ENCODE measurements around the gene TANGO6. TPM values are rescaled to one million over a fixed set of nuclear protein-coding genes. Genes with fewer than 3 reads are reported as not detected.
A peak's percentile ranks its signal among the peaks of the same experiment; 100 is the strongest.
"Not testable (repeated sequence)": the region's sequence is repeated elsewhere in the genome, so short reads cannot be mapped to it uniquely, and the experiment has no call there.

Gene TANGO6
- total RNA-seq, 3 donors from 2014 or later, result 7.4 to 19.7 (median 8.2) TPM

DNA sequence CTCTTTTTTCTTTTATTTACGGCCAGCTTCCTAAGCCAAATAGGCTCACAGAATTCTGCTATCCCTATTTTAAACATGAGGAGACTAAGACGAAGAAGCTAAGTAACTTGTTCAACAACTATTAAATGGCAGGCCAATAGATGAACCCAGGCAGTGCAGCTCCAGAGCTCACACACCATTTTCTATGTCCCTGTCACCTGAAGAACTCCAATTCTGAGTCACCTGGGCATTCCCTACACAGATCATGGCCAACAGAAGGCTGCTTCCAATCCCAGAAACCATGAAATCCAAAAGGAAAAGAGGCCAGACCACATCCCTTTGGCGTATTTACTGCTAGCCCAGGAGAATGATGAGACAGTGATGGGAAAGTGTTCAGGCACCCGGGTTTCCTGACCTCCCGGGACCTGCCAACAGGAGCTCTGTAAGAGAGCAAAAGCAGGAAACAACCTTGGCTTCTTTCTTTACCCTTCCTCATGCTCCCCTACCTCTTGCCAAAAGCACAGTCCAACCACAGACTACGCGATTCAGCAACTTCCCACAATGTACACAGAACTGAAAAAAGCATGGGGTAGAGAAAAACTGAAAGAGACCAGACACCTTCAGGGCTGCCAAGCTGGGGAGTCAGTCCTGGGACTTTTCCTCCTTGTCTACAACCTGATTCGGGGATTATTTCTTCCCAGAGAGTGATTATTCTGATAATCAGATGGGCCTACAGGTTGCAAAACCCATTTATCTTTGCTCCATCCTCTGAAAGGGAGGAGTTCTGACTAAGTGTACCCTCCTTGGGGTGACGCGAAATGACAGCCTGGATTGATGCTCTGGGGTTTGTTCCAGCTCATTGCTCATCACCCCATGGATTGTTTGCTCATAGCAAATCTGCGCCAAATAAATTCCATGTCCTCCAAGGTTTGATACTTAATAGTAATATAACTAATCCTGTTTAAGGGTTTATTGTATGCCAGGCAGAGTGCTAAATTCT is 214.4 kb downstream of the TANGO6 start:
- ATAC-seq (no peak), DNase-seq (peak in 1 of 3 donors; percentile 12)
- Histone ChIP-seq H3K4me3 (no peak overlapping the region), H3K36me3 (ENCODE audit: low read depth) (no peaks in the 10 kb centered on the region), H3K9me3 (no peaks in the 10 kb centered on the region), H3K4me1 (ENCODE audit: low read depth) (no peaks in the 10 kb centered on the region)
- intact Hi-C loops (cut with DNase I, micrococcal nuclease), result no loop called here
- TF ChIP-seq, protein P1, sequence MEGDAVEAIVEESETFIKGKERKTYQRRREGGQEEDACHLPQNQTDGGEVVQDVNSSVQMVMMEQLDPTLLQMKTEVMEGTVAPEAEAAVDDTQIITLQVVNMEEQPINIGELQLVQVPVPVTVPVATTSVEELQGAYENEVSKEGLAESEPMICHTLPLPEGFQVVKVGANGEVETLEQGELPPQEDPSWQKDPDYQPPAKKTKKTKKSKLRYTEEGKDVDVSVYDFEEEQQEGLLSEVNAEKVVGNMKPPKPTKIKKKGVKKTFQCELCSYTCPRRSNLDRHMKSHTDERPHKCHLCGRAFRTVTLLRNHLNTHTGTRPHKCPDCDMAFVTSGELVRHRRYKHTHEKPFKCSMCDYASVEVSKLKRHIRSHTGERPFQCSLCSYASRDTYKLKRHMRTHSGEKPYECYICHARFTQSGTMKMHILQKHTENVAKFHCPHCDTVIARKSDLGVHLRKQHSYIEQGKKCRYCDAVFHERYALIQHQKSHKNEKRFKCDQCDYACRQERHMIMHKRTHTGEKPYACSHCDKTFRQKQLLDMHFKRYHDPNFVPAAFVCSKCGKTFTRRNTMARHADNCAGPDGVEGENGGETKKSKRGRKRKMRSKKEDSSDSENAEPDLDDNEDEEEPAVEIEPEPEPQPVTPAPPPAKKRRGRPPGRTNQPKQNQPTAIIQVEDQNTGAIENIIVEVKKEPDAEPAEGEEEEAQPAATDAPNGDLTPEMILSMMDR (IDR thresholded peaks at IDR 0.05), result no peak

GRCh38 chr16:69063491-69063890 is 220.2 kb downstream of the TANGO6 start:
- intact Hi-C loops (cut with DNase I, micrococcal nuclease); DNase-seq; H3K4me1 ChIP-seq (ENCODE audit: low read depth); H3K9me3 ChIP-seq; H3K4me3 ChIP-seq; ATAC-seq; H3K36me3 ChIP-seq (ENCODE audit: low read depth): not testable (repeated sequence)

GRCh38 chr16:69064124-69064763 is 220.9 kb downstream of the TANGO6 start:
- DNase-seq (no peak), ATAC-seq (no peak)
- Histone ChIP-seq H3K9me3 (no peaks in the 10 kb centered on the region), H3K4me1 (ENCODE audit: low read depth) (no peaks in the 10 kb centered on the region), H3K36me3 (ENCODE audit: low read depth) (no peaks in the 10 kb centered on the region), H3K4me3 (no peak overlapping the region)
- intact Hi-C loops (cut with DNase I, micrococcal nuclease), result no loop called here
- TF ChIP-seq, protein P1 (IDR thresholded peaks at IDR 0.05), result no peak

GRCh38 chr16:69064764-69065313 is 221.5 kb downstream of the TANGO6 start:
- Histone ChIP-seq H3K4me1 (ENCODE audit: low read depth) (no peaks in the 10 kb centered on the region), H3K4me3 (no peak overlapping the region), H3K9me3 (no peaks in the 10 kb centered on the region), H3K36me3 (ENCODE audit: low read depth) (no peaks in the 10 kb centered on the region)
- TF ChIP-seq, protein P1 (IDR thresholded peaks at IDR 0.05), result no peak
- intact Hi-C loops (cut with DNase I, micrococcal nuclease), result no loop called here
- ATAC-seq, result no peak
- no peak for DNase-seq

DNA sequence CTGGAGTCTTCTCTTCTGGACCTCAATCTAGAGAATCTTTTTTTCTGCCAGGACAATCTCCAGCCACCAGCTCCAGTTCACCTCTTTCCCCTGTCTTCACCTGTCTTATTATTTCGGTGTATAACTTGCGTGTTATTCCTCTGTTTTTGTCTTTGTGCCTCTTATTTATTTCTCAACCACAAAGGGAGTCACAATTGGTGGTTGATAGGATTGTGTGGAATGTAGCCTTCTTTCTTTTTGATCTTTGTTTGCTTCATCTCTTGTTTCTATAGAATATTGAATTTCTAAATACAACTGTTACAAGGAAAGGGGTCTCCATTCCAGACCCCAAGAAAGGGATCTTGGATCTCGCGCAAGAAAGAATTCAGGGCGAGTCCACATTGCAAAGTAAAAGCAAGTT is 226.2 kb downstream of the TANGO6 start:
- DNase-seq (no peak), ATAC-seq (no peak)
- Histone ChIP-seq H3K4me1 (ENCODE audit: low read depth) (no peaks in the 10 kb centered on the region), H3K4me3 (no peak overlapping the region), H3K36me3 (ENCODE audit: low read depth) (no peaks in the 10 kb centered on the region), H3K9me3 (no peaks in the 10 kb centered on the region)
- intact Hi-C loops (cut with DNase I, micrococcal nuclease), result no loop called here
- TF ChIP-seq, protein P1 (IDR thresholded peaks at IDR 0.05), result no peak

- TF ChIP-seq, protein P1 (IDR thresholded peaks at IDR 0.05), result no peak
- DNase-seq, result no peak
- Histone ChIP-seq H3K9me3 (no peaks in the 10 kb centered on the region), H3K4me3 (no peak overlapping the region), H3K36me3 (ENCODE audit: low read depth) (no peaks in the 10 kb centered on the region), H3K4me1 (ENCODE audit: low read depth) (no peaks in the 10 kb centered on the region)
- no peak for ATAC-seq
- intact Hi-C loops (cut with DNase I, micrococcal nuclease), result no loop called here
Observed at GRCh38 chr16:69071036-69071435, 227.7 kb downstream of the TANGO6 start.
